Body of pancreas (tissue), 4 donors: ENCODE results near the gene CELSR1.

Experiments used
- POLR2A ChIP-seq, 3 donors: fragments of 450-650 bp; IDR thresholded peaks; one replicate each; pipeline ENCODE4 v1.6.1; 2016; ENCODE audit warnings: antibody characterized with exemption in 3 of 3, mild to moderate bottlenecking in 2 of 3
- TF ChIP-seq, protein P1 (sequence below), 7 experiments: fragments of 450-650 bp in 4 of 7; fragments of 200-600 bp in 3 of 7; sonication (generic) in 3 of 7; IDR thresholded peaks; one replicate each; pipeline ENCODE4 v1.5.1; 2016 to 2019; ENCODE audit warnings: antibody characterized with exemption in 7 of 7

DNA sequence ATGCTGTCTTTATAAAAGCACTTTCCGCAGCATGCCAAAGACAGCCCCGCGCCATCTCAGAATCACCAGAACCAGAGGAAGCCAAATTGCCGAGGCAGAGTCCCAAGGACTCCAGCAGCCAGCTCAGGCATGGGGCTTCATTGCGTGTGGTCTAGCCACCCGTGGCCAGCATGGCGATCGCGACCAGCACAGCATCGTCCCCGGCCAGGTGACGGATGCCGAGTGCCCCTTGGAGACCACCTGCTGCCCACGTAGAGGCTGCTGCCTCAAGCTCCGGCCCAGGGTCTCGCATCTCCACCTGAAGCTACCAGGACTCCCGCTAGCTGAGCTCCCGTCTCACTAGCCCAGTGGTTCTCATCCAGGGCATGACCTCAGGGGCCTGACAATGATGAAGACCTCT, 109.2 kb downstream of the CELSR1 start:
- TF ChIP-seq POLR2A (IDR thresholded peaks at IDR 0.05): no peak
- TF ChIP-seq, protein P1, sequence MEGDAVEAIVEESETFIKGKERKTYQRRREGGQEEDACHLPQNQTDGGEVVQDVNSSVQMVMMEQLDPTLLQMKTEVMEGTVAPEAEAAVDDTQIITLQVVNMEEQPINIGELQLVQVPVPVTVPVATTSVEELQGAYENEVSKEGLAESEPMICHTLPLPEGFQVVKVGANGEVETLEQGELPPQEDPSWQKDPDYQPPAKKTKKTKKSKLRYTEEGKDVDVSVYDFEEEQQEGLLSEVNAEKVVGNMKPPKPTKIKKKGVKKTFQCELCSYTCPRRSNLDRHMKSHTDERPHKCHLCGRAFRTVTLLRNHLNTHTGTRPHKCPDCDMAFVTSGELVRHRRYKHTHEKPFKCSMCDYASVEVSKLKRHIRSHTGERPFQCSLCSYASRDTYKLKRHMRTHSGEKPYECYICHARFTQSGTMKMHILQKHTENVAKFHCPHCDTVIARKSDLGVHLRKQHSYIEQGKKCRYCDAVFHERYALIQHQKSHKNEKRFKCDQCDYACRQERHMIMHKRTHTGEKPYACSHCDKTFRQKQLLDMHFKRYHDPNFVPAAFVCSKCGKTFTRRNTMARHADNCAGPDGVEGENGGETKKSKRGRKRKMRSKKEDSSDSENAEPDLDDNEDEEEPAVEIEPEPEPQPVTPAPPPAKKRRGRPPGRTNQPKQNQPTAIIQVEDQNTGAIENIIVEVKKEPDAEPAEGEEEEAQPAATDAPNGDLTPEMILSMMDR (IDR thresholded peaks at IDR 0.05): no peak
